NB4 (cell line): Measurements from ENCODE around the gene ANKRD13D.
A peak's percentile ranks its signal among the peaks of the same experiment; 100 is the strongest.

Source experiments
- DNase-seq: peaks from one replicate; pipeline ENCODE4 v3.0.0; 2010; ENCODE audit warnings: low read depth
- H3K4me3 ChIP-seq: one replicate; pipeline ENCODE4 v1.5.1; 2011; ENCODE audit warnings: mild to moderate bottlenecking, low read depth, low read length, moderate library complexity
- CTCF ChIP-seq: IDR thresholded peaks from one replicate; pipeline ENCODE4 v1.5.1; 2012; ENCODE audit warnings: low read depth, low read length
- MAX ChIP-seq: IDR thresholded peaks from 2 replicates; pipeline ENCODE4 v1.6.1; 2011; ENCODE audit warnings: low read depth, low read length
- MYC ChIP-seq: IDR thresholded peaks from 2 replicates; pipeline ENCODE4 v1.6.1; 2011; ENCODE audit warnings: low read depth, low read length
- POLR2A ChIP-seq: IDR thresholded peaks from 2 replicates; pipeline ENCODE4 v1.6.1; 2011; ENCODE audit warnings: mild to moderate bottlenecking; ENCODE audit not compliant: insufficient read length; ENCODE audit errors: extremely low read depth

ANKRD13D gene

GRCh38 chr11:67277231-67277961 lies 11.7 kb upstream of the ANKRD13D start:
- no peak for TF ChIP-seq CTCF
- TF ChIP-seq POLR2A = peak; percentile 74
- peak; percentile 85 for TF ChIP-seq MYC
- peak; percentile 80; the same call in 1 of the 2 replicates for TF ChIP-seq MAX
- peak overlapping the region; percentile 53 for H3K4me3 ChIP-seq
- peak; percentile 100 for DNase-seq

- peak overlapping the region; percentile 53 for H3K4me3 ChIP-seq
- TF ChIP-seq POLR2A (no peak), MYC (no peak), CTCF (no peak)
- no peak for DNase-seq
These were observed 10.8 kb upstream of the ANKRD13D start for GRCh38 chr11:67278135-67278938.

- DNase-seq = no peak
- no peak overlapping the region for H3K4me3 ChIP-seq
- no peak for TF ChIP-seq POLR2A
- no peak for TF ChIP-seq MYC
- no peak for TF ChIP-seq CTCF
- no peak for TF ChIP-seq MAX
These were observed 10.0 kb upstream of the ANKRD13D start for GRCh38 chr11:67278939-67279588.

- no peak for DNase-seq
- no peak for TF ChIP-seq MYC
- TF ChIP-seq MAX = no peak
- peak; percentile 23 for TF ChIP-seq POLR2A
- no peak for TF ChIP-seq CTCF
- no peak overlapping the region for H3K4me3 ChIP-seq
These were observed 9.3 kb upstream of the ANKRD13D start for GRCh38 chr11:67279589-67280340.

- peak; percentile 48 for DNase-seq
- H3K4me3 ChIP-seq = no peak overlapping the region
- TF ChIP-seq MAX (peak; percentile 18; the same call in 1 of the 2 replicates), CTCF (no peak)
These were observed 8.7 kb upstream of the ANKRD13D start for GRCh38 chr11:67280341-67280787.
